K562 (cell line): ENCODE data around the gene CFAP53. TPM values are rescaled to one million over a fixed set of nuclear protein-coding genes. Genes with fewer than 3 reads are reported as not detected.

Source experiments
- ATAC-seq: fragments of 200-7000 bp; cut with Tn5 transposase; 3 replicates; pipeline ENCODE4 v1.9.1; 2020; ENCODE audit warnings: moderate library complexity
- BruUV-seq: library from RNA; stranded (reverse); fragments of 400-500 nt; replicated peaks from 2 replicates; lab custom pipeline; 2021; lab: Mats Ljungman, UMichigan
- CTCF ChIA-PET: fragments of 300-600 bp; formaldehyde crosslinking; extraction: SDS; loops from one replicate; lab custom pipeline; 2021; ENCODE audit warnings: low intra/inter-chr PET ratio; lab: Yijun Ruan, JAX
- POLR2A ChIA-PET: fragments of 300-600, 350-650 bp; sonication (Branson Sonifier 250); formaldehyde crosslinking; extraction: SDS; loops from one replicate; lab custom pipeline; 2021; ENCODE audit warnings: antibody characterized with exemption, inconsistent platforms; lab: Yijun Ruan, JAX
- DNase-seq, 4 experiments: peaks; one replicate each; pipeline versions ENCODE4 v3.0.0 to v3.0.0-alpha.2; 2011 to 2018; ENCODE audit warnings: low spot score in 3 of 4, mixed read lengths in 3 of 4; ENCODE audit errors: extremely low read depth in 1 of 4
- FAIRE-seq: peaks from 2 replicates; lab custom pipeline; 2011; peaks lifted over from hg19 to GRCh38; lab: Jason Lieb, UNC
- H2AFZ ChIP-seq: 2 replicates; pipeline ENCODE4 v1.6.0; 2011; ENCODE audit warnings: low read depth, low read length, control low read depth, inconsistent platforms
- H3K27ac ChIP-seq: fragments of 200-600 bp; 3 replicates; pipeline ENCODE4 v1.8.0; 2011; ENCODE audit warnings: low read depth, mild to moderate bottlenecking, control low read depth, inconsistent platforms, low read length, moderate library complexity, mixed read lengths; ENCODE audit errors: extremely low read depth
- H3K27me3 ChIP-seq, 2 experiments: fragments of 300-600 bp in 1 of 2; 2 replicates in 1 of 2; 3 replicates in 1 of 2; pipeline versions ENCODE4 v1.6.0 to v1.8.0; 2011; ENCODE audit warnings: inconsistent platforms in 2 of 2, low read length in 2 of 2, mild to moderate bottlenecking in 1 of 2, mixed read lengths in 1 of 2, moderate library complexity in 1 of 2; ENCODE audit not compliant: control insufficient read depth in 2 of 2, insufficient read depth in 2 of 2
- H3K36me3 ChIP-seq: fragments of 300-600 bp; 3 replicates; pipeline ENCODE4 v1.8.0; 2011; ENCODE audit warnings: mild to moderate bottlenecking, low read length, inconsistent platforms; ENCODE audit not compliant: control insufficient read depth, insufficient read depth
- H3K4me1 ChIP-seq, 2 experiments: fragments of 200-600 bp in 1 of 2; replicated peaks in 1 of 2; 2 replicates in 1 of 2; 3 replicates in 1 of 2; pipeline versions ENCODE4 v1.5.1 to v1.8.0; 2011; ENCODE audit warnings: inconsistent platforms in 2 of 2, low read length in 2 of 2, mild to moderate bottlenecking in 1 of 2, mixed read lengths in 1 of 2, moderate library complexity in 1 of 2; ENCODE audit not compliant: control insufficient read depth in 2 of 2, insufficient read depth in 2 of 2
- H3K4me2 ChIP-seq: 2 replicates; pipeline ENCODE4 v1.6.1; 2011; ENCODE audit warnings: low read length, control low read depth, inconsistent platforms, mixed read lengths; ENCODE audit not compliant: insufficient read depth
- H3K4me3 ChIP-seq: fragments of 200-600 bp; sonication (generic), shearing (Covaris generic); 2 replicates; pipeline ENCODE4 v1.5.1; 2016; ENCODE audit warnings: control low read depth, inconsistent platforms
- H3K79me2 ChIP-seq: fragments of 200-600 bp; 3 replicates; pipeline ENCODE4 v1.8.0; 2011; ENCODE audit warnings: low read length, inconsistent platforms; ENCODE audit not compliant: control insufficient read depth, insufficient read depth
- H3K9ac ChIP-seq, 2 experiments: 2 replicates each; pipeline versions ENCODE4 v1.6.0 to v1.6.1; 2011; ENCODE audit warnings: low read depth in 2 of 2, low read length in 2 of 2, control low read depth in 1 of 2, inconsistent platforms in 1 of 2, mild to moderate bottlenecking in 1 of 2, mixed read lengths in 1 of 2; ENCODE audit not compliant: insufficient read depth in 1 of 2
- H3K9me1 ChIP-seq: one replicate; pipeline ENCODE4 v1.6.0; 2011; ENCODE audit warnings: inconsistent platforms, mild to moderate bottlenecking, low read length, moderate library complexity; ENCODE audit not compliant: control insufficient read depth, insufficient read depth
- H3K9me3 ChIP-seq: replicated peaks from 2 replicates; pipeline ENCODE4 v1.5.1; 2011; ENCODE audit warnings: low read depth, low read length, inconsistent platforms; ENCODE audit not compliant: control insufficient read depth, insufficient read depth
- H4K20me1 ChIP-seq: replicated peaks from 2 replicates; pipeline ENCODE4 v1.6.1; 2011; ENCODE audit warnings: low read length, inconsistent platforms, mixed read lengths; ENCODE audit not compliant: control insufficient read depth, insufficient read depth
- ATF1 ChIP-seq, 2 experiments: fragments of 450-650 bp in 1 of 2; IDR thresholded peaks; 2 replicates each; pipeline ENCODE4 v1.6.1; 2016; ENCODE audit warnings: missing compliant biosample characterization in 1 of 2, missing genetic modification characterization in 1 of 2
- HDAC3 ChIP-seq: fragments of 450-650 bp; IDR thresholded peaks from 2 replicates; pipeline ENCODE4 v1.6.1; 2018; ENCODE audit warnings: borderline replicate concordance, mild to moderate bottlenecking, moderate library complexity; ENCODE audit not compliant: partially characterized antibody
- KDM4B ChIP-seq, 2 experiments: fragments of 450-650 bp in 1 of 2; sonication (generic) in 1 of 2; IDR thresholded peaks; 2 replicates each; pipeline ENCODE4 v1.6.1; 2016 to 2017; ENCODE audit warnings: borderline replicate concordance in 2 of 2, antibody characterized with exemption in 1 of 2, low read depth in 1 of 2, mild to moderate bottlenecking in 1 of 2
- NCOA4 ChIP-seq: fragments of 450-650 bp; IDR thresholded peaks from 2 replicates; pipeline ENCODE4 v1.6.1; 2018; ENCODE audit warnings: mild to moderate bottlenecking; ENCODE audit not compliant: partially characterized antibody
- RBM25 ChIP-seq: fragments of 200-400 bp; formaldehyde crosslinking; IDR thresholded peaks from 2 replicates; pipeline ENCODE4 v1.6.1; 2018; ENCODE audit warnings: low read length, low read depth, moderate library complexity; ENCODE audit not compliant: severe bottlenecking
- TOE1 ChIP-seq, 2 experiments: fragments of 450-650 bp in 1 of 2; sonication (generic) in 1 of 2; formaldehyde crosslinking in 1 of 2; IDR thresholded peaks; 2 replicates each; pipeline versions ENCODE4 v1.7.1 to v1.8.0; 2016 to 2022; ENCODE audit warnings: borderline replicate concordance in 2 of 2, mild to moderate bottlenecking in 2 of 2, antibody characterized with exemption in 1 of 2, inconsistent platforms in 1 of 2, low read depth in 1 of 2, missing genetic modification reagents in 1 of 2, moderate library complexity in 1 of 2
- ZBTB1 ChIP-seq: sonication (generic); formaldehyde crosslinking; IDR thresholded peaks from 2 replicates; pipeline ENCODE4 v1.8.1; 2023; ENCODE audit warnings: missing genetic modification reagents, low read depth, mild to moderate bottlenecking, borderline replicate concordance
- ZFPM2 ChIP-seq: fragments of 250-450 bp; sonication (Bioruptor Pico); IDR thresholded peaks from 2 replicates; pipeline ENCODE4 v1.5.1; 2022; ENCODE audit warnings: mild to moderate bottlenecking
- ZNF445 ChIP-seq: fragments of 250-450 bp; sonication (Bioruptor Pico); IDR thresholded peaks from 2 replicates; pipeline ENCODE4 v1.4.0; 2020; ENCODE audit warnings: low read depth, mild to moderate bottlenecking, moderate library complexity
- WGBS: fragments of 100-300 bp; shearing (Covaris generic); methylation state at CpG from one replicate; pipeline ENCODE4 v1.1.6; 2016; ENCODE audit warnings: low coverage, mixed read lengths; ENCODE audit not compliant: insufficient coverage; ENCODE audit errors: missing lambda C conversion rate; 5-methylcytosine and 5-hydroxymethylcytosine counted together
- in situ Hi-C: fragments of 300-500 bp; cut with MboI; formaldehyde crosslinking; loops from 4 replicates; pipeline ENCODE4 v1.15.0; 2018; ENCODE audit warnings: inconsistent platforms, mixed read lengths
- intact Hi-C: fragments of 100-400 bp; cut with micrococcal nuclease; formaldehyde crosslinking; loops from 2 replicates; pipeline ENCODE4 v1.14.2; 2022
- polyA plus RNA-seq, 8 experiments: library from polyadenylated mRNA; depleted of rRNA in 4 of 8; stranded (reverse) in 5 of 8; unstranded in 3 of 8; fragments of >200 nt; fragmentation: Nextera tagmentation in 2 of 8; fragmentation: Illumina TruSeq in 1 of 8; extraction: Ambion mirVana in 2 of 8; extraction: Trizol in 1 of 8; gene quantifications; 2 replicates each; pipeline versions ENCODE4 v1.2.1 to v1.2.3, GENCODE V29; 2011 to 2014; ENCODE audit warnings: inconsistent platforms in 1 of 8, missing spikeins in 1 of 8
- total RNA-seq, 7 experiments: library from RNA; depleted of rRNA in 6 of 7; stranded (reverse); fragments of >200 nt in 6 of 7; fragmentation: Illumina TruSeq in 2 of 7; extraction: Trizol in 2 of 7; gene quantifications; 2 replicates each; pipeline versions ENCODE4 v1.2.1 to v1.2.3, GENCODE V29; 2011 to 2021; ENCODE audit warnings: low replicate concordance in 1 of 7
- TF ChIP-seq, protein P1 (sequence below): sonication (generic); formaldehyde crosslinking; IDR thresholded peaks from 2 replicates; pipeline ENCODE4 v1.8.0; 2023; ENCODE audit warnings: mild to moderate bottlenecking, missing genetic modification reagents

CFAP53 gene
- total and polyA plus RNA-seq, 9 of the 15 experiments (the other 6 are each of a cell fraction or from before 2014, with no cell fraction given): 0.21 to 1.9 (median 1.2) TPM

GRCh38 chr18:50315100-50315871 lies 49.0 kb upstream of the CFAP53 start:
- no peak for DNase-seq
- ATAC-seq: no peak
- Histone ChIP-seq H3K4me2 (no peak overlapping the region), H3K27ac (no peak overlapping the region), H3K36me3 (no peaks in the 10 kb centered on the region), H3K4me3 (no peak overlapping the region), H3K4me1 (peaks cover 0 to 14% of the 10 kb centered on the region in 2 experiments; a peak in 3 of 5 replicates), H3K79me2 (no peaks in the 10 kb centered on the region), H4K20me1 (no peaks in the 10 kb centered on the region), H3K9me1 (no peaks in the 10 kb centered on the region), H3K9me3 (no peaks in the 10 kb centered on the region), H3K27me3 (no peaks in the 10 kb centered on the region), H2AFZ (no peak overlapping the region), H3K9ac (no peak overlapping the region)
- ChIA-PET CTCF (no interaction called here), POLR2A (no interaction called here)
- intact Hi-C loops: no loop called here
- no peak for FAIRE-seq
- in situ Hi-C loops: no loop called here
- no TSS peak for BruUV-seq
- 19% methylated on average over 4 of the region's 5 CpGs for WGBS
- no peak for TF ChIP-seq HDAC3
- no peak for TF ChIP-seq ZFPM2 (CRISPR knock-in tag)
- TF ChIP-seq NCOA4: no peak
- no peak for TF ChIP-seq ZBTB1 (CRISPR knock-in tag)
- TF ChIP-seq, protein P1, sequence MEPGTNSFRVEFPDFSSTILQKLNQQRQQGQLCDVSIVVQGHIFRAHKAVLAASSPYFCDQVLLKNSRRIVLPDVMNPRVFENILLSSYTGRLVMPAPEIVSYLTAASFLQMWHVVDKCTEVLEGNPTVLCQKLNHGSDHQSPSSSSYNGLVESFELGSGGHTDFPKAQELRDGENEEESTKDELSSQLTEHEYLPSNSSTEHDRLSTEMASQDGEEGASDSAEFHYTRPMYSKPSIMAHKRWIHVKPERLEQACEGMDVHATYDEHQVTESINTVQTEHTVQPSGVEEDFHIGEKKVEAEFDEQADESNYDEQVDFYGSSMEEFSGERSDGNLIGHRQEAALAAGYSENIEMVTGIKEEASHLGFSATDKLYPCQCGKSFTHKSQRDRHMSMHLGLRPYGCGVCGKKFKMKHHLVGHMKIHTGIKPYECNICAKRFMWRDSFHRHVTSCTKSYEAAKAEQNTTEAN: no peak
- peak; percentile 20 for TF ChIP-seq RBM25
- TF ChIP-seq TOE1 (IDR thresholded peaks at IDR 0.05; ENCODE audit: borderline replicate concordance): no peak
- TF ChIP-seq TOE1 (CRISPR knock-in tag; IDR thresholded peaks at IDR 0.05; ENCODE audit: borderline replicate concordance, low read depth): no peak
- TF ChIP-seq KDM4B (IDR thresholded peaks at IDR 0.05; ENCODE audit: borderline replicate concordance in 2 of 2, low read depth in 1 of 2): no peak
- no peak for TF ChIP-seq ZNF445 (CRISPR knock-in tag)
- TF ChIP-seq ATF1 (CRISPR knock-in tag; IDR thresholded peaks at IDR 0.05): no peak
- TF ChIP-seq ATF1 (tag; IDR thresholded peaks at IDR 0.05): peak; percentile 58; the same call in 1 of the 2 replicates
